ENCODE data around the gene CD72.
"Not testable (repeated sequence)": the region's sequence is repeated elsewhere in the genome, so short reads cannot be mapped to it uniquely, and the experiment has no call there.

The CD72 gene

GRCh38 chr9:35616681-35617459, 1.3 kb downstream of the CD72 start:
- peak; percentile 66 for DNase-seq (ENCODE audit: low spot score)

DNA sequence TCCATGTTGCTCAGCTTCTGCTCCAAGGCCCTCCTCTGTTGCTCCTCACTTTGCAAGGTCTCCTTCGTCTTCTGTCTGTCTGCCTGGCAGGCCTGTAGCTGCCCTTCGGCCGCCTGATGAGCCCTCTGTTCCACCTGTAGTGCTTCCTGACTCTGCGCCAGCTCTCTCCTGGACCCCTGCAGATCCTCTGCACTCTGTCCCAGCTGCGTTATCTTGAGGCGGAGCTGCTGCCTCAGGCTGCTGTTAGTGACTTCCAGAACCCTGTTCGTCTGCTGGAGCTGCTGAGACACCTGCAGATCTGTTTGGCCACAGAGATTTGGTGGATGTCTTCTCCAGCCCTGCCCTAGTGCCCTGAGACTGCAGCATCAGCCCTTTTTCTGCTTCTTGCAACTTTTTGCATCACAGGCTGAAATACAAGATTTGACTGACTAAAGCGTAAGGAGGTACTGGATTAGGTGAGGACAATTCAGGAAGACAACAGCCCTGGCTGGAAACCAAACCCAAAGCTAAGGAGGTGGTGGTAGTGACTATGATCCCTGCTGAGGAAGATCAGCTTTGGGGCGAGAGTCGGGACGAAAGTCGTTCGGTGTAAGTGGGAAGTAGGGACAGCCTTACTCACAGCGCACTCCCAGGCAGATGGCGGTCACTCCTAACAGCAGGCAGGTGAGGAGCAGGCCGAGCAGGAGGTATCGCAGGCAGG, 2.1 kb downstream of the CD72 start:
- DNase-seq (ENCODE audit: low spot score), result no peak

- DNase-seq (ENCODE audit: low spot score), result no peak
Observed at GRCh38 chr9:35612843-35613242, 5.4 kb downstream of the CD72 start.

DNA sequence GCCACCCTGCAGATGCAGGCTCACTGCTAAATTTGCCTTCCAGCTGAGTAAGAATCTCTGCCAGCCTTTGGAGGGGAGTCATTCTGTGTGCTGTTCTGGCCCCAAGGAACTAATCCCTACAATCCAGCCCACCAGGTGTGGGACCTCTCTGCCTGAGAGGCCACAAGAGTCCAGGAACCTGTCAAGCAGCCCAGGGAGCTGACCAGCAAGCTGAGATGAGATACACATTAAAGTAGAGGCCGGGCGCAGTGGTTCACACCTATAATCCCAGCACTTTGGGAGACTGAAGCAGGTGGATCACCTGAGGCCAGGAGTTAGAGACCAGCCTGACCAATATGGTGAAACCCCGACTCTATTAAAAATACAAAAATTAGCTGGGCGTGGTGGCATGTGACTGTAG, 6.1 kb downstream of the CD72 start:
- DNase-seq (ENCODE audit: low spot score), result not testable (repeated sequence)

- peak; percentile 73 for DNase-seq (ENCODE audit: low spot score)
Observed at GRCh38 chr9:35611230-35611797, 6.9 kb downstream of the CD72 start.

- no peak for DNase-seq (ENCODE audit: low spot score)
Observed at GRCh38 chr9:35609820-35610163, 8.4 kb downstream of the CD72 start.

GRCh38 chr9:35609001-35609819, 9.0 kb downstream of the CD72 start:
- DNase-seq (ENCODE audit: low spot score), result no peak

DNA sequence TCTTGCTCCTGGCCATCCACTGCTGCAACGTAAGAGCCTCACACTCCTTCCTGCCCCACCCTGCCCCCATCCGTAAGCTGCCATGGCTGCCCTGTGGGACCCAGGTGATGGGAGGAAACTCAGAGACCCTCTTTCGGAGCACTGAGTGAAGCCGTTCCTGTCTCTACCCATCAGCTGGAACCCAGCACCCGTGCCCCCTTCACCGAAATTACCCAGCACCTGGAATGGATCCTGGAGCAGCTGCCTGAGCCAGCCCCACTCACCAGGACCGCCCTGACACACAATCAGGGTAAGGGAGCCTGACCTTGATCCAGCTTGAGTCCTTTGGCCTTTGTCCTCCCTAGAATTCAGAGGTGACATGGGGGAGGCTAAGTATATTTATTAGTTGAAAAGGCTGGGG, 10.0 kb downstream of the CD72 start:
- DNase-seq (ENCODE audit: low spot score), result no peak

DNA sequence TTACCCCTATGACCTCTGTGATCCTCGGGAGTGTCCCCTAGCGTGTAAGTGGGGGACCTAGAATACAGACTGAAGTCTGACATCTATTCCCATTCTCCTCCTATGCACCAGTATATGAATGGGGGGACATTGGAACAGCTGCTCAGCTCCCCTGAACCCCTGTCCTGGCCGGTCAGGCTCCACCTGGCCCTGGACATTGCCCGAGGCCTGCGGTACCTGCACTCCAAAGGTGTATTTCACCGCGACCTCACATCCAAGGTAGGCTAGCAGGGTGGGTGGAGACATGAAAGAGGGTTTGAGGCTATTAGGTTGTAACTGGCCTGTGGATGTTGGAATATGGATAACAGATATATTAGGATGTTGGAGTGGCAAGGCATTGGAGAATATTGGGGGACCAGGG, 11.5 kb downstream of the CD72 start:
- DNase-seq (ENCODE audit: low spot score), result no peak

- no peak for DNase-seq (ENCODE audit: low spot score)
Observed at GRCh38 chr9:35606138-35606504, 12.1 kb downstream of the CD72 start.

GRCh38 chr9:35605351-35606137, 12.7 kb downstream of the CD72 start:
- DNase-seq (ENCODE audit: low spot score), result peak; percentile 24

GRCh38 chr9:35604578-35605350, 13.4 kb downstream of the CD72 start, which contains the start of gene TESK1:
TSS of gene TESK1 (plus strand) at chr9:35605262. CDS start at chr9:35605620, 358 bp downstream.
- DNase-seq (ENCODE audit: low spot score), result peak; percentile 78

GRCh38 chr9:35603986-35604577, 14.1 kb downstream of the CD72 start:
- DNase-seq (ENCODE audit: low spot score), result peak; percentile 100

GRCh38 chr9:35603506-35603985, 14.7 kb downstream of the CD72 start:
- peak; percentile 3 for DNase-seq (ENCODE audit: low spot score)

DNA sequence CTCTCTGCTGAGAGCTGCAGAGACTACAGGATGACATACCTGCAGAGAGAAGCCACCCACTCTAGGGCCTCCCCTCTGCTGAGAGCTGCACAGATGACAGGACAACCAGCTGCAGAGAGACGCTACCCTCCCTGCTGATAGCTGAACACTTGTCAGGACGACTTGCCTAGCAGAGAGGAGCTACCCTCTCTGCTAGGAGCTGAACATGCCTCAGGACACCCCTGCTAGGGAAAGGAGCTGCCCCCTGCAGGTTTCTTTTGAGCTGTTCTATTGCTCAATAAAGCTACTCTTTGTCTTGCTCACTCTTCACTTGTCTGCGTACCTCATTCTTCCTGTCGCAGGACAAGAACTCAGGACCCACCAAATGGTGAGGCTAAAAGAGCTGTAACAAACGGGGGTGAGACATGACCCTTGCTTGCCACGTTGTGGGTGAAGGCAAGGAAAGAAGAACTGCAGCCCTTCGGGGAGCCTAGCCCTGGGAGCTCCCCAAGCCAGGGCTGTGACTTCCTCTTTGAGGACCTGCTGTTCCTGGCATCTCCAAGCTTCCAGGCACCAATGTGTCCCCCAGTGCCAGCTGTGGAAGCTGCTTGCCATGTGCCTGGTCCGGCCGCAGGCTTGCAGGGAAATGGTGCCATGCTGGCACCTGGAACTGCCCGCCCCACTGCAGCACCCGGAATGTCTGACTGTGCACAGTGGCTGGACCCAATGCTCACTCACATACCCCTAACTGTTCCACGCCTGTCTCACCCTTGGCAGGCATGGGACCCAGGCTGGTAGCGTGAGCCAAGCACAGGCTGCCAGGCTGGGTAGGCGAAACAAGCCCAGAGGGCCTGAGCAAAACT, 18.2 kb downstream of the CD72 start:
- no peak for DNase-seq (ENCODE audit: low spot score)

DNA sequence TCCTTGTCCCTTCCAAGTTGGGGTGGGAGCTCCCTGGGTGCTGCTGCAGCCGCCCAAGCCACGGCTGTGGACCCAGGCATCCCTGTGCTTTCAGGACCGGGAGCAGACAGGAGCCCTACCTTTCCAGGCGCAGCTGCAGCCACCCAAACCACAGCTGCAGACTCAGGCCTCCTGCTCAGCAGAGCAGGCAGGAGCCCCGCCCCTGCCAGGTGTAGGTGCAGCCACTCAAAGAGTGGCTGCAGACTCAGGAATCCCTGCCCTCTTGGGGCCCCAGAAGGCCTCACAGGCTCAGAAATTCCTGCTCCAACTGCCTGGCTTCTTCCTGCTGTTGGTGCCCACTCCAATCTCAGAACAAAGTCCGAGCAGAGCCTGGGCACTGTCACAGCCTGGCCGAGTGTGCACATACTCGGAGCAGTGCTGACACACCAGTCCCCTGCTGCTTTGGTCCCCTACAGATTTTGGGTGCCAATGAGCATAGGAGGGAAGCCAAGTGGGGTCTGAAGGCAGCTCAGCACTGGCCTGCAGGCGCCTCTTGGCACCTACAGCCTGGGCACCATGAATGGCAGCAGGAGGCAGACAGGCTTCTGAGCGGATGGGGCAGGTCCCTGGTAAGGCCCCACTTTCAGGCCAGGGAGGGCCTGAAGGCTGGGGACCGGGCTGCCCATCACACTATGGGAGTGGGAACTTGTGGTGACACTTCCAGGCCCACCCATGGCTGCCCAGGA, 19.2 kb downstream of the CD72 start:
- DNase-seq (ENCODE audit: low spot score), result no peak

DNA sequence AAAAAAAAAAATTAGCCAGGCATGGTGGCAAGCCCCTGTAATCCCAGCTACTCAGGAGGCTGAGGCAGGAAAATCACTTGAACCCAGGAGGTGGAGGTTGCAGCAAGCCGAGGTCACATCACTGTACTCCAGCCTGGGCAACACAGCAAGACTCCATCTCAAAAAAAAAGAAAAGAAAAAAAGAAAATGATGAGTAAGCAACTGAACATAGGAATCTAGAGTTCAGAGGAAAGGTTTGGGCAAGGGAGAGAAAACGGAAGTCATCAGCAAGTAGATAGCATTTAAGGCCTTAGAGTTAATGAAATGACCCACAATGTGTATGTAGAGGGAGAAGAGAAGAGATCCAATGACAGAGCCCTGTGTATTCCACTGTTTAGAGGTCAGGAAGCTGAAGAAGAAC, 21.3 kb downstream of the CD72 start:
- DNase-seq (ENCODE audit: low spot score), result not testable (repeated sequence)

- no peak for DNase-seq (ENCODE audit: low spot score)
Observed at GRCh38 chr9:35594471-35594870, 23.7 kb downstream of the CD72 start.

GRCh38 chr9:35593581-35593980, 24.6 kb downstream of the CD72 start:
- no peak for DNase-seq (ENCODE audit: low spot score)

Data from CD4-positive, alpha-beta T cell treated with Interleukin-2 at 100 ng/mL for 4 hours (primary cell).